ENCODE data around the gene FUT7.

DNA sequence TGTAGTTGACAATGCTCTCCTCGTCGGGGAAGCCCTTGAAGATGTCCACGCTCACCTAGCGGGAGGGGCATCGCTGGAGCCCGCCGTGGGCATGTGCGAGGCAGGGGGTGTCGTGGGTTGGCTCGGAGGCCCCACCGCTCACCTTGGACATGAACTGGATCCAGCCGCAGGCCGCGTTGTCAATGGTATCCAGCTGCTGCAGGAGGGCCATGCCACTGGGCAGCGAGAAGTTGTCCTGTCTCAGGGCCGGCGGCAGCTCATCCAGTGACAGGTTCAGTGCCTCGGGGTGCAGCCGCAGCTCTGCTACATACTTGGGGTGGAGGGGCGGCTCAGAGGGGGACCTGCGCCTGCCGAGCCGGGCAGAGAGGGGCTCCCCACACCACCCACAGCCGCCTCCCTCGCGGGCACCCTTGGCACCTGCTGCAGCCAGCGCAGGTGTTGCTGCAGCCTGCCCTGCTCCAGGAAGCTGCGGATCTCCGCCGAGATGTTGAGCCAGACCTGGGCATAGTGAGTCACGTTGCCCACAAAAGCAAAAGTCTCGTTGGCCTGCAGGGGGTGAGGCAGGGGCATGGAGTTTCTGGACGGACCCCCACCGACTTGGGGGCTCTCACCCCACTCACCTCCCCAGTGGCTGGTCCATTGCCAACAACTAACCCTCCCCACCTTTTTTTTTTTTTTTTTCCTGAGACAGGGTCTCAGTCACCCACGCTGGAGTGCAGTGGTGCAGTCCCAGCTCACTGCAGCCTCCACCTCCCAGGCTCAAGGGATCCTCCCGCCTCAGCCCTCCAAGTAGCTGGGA is 12.9 kb downstream of the FUT7 start:
- TF ChIP-seq, protein P1, sequence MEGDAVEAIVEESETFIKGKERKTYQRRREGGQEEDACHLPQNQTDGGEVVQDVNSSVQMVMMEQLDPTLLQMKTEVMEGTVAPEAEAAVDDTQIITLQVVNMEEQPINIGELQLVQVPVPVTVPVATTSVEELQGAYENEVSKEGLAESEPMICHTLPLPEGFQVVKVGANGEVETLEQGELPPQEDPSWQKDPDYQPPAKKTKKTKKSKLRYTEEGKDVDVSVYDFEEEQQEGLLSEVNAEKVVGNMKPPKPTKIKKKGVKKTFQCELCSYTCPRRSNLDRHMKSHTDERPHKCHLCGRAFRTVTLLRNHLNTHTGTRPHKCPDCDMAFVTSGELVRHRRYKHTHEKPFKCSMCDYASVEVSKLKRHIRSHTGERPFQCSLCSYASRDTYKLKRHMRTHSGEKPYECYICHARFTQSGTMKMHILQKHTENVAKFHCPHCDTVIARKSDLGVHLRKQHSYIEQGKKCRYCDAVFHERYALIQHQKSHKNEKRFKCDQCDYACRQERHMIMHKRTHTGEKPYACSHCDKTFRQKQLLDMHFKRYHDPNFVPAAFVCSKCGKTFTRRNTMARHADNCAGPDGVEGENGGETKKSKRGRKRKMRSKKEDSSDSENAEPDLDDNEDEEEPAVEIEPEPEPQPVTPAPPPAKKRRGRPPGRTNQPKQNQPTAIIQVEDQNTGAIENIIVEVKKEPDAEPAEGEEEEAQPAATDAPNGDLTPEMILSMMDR (IDR thresholded peaks at IDR 0.05) = no peak
- no peak for TF ChIP-seq POLR2A (IDR thresholded peaks at IDR 0.05)
